Neutrophil (primary cell): ENCODE results near the gene PLA2G3.

Source experiments
- H3K27ac ChIP-seq: fragments of 200-600 bp; sonication (generic); 2 replicates; pipeline ENCODE4 v1.5.1; 2016; ENCODE audit warnings: mild to moderate bottlenecking, moderate library complexity
- H3K27me3 ChIP-seq: fragments of 200-600 bp; sonication (generic); 2 replicates; pipeline ENCODE4 v1.6.0; 2016; ENCODE audit warnings: mild to moderate bottlenecking
- H3K36me3 ChIP-seq: fragments of 200-600 bp; sonication (generic); 2 replicates; pipeline ENCODE4 v1.5.1; 2017
- H3K4me1 ChIP-seq, 2 experiments: fragments of 200-600 bp in 1 of 2; sonication (generic) in 1 of 2; 1 replicate in 1 of 2; 2 replicates in 1 of 2; pipeline versions ENCODE4 v1.5.1 to v1.6.1; 2013 to 2016; ENCODE audit warnings: low read depth in 1 of 2, low read length in 1 of 2, mild to moderate bottlenecking in 1 of 2, moderate library complexity in 1 of 2; ENCODE audit not compliant: control insufficient read depth in 1 of 2, insufficient read depth in 1 of 2
- H3K4me3 ChIP-seq, 2 experiments: fragments of 200-600 bp in 1 of 2; sonication (generic) in 1 of 2; 1 replicate in 1 of 2; 2 replicates in 1 of 2; pipeline ENCODE4 v1.5.1; 2013 to 2016; ENCODE audit warnings: low read depth in 1 of 2, low read length in 1 of 2, mild to moderate bottlenecking in 1 of 2, moderate library complexity in 1 of 2
- H3K9me3 ChIP-seq: fragments of 200-600 bp; sonication (generic); 2 replicates; pipeline ENCODE4 v1.5.1; 2016
- TF ChIP-seq, protein P1 (sequence below): fragments of 200-600 bp; sonication (generic); IDR thresholded peaks from 2 replicates; pipeline ENCODE4 v1.5.1; 2016; ENCODE audit warnings: antibody characterized with exemption

The PLA2G3 gene

DNA sequence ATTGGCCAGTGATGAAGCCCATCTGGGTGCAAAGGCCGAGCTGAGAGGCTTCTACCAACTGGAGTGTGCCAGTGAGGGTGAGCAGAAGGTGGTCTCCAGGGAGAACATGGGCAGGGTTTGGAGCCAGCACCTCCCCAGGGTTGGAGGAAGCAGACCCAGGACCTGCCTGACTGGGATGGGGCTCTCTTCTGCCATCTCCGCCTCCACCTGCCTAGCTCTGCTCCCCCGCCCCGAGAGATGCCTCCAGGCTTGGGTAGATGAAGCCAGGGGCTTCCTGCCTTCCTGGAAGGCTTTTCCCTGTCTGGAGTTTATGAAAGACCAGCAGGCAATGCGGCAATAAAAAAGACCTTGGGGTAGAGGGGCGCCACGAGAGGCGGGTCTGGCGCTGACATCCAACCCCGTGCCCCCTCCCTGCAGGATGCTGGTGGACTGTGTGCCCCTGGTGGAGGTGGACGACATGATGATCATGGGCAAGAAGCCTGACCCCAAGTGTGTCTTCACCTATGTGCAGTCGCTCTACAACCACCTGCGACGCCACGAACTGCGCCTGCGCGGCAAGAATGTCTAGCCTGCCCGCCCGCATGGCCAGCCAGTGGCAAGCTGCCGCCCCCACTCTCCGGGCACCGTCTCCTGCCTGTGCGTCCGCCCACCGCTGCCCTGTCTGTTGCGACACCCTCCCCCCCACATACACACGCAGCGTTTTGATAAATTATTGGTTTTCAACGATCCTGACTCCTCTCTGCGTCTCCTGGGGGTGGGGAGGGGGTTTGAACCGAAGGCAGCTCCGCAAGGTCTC, 36.2 kb downstream of the PLA2G3 start:
- peaks cover 20% of the 10 kb centered on the region for H3K36me3 ChIP-seq
- H3K27ac ChIP-seq, result no peak overlapping the region
- H3K4me1 ChIP-seq, result peaks cover 10 to 12% of the 10 kb centered on the region in 2 experiments
- peaks cover 15% of the 10 kb centered on the region for H3K27me3 ChIP-seq
- H3K4me3 ChIP-seq, result no peak overlapping the region
- no peaks in the 10 kb centered on the region for H3K9me3 ChIP-seq
- TF ChIP-seq, protein P1, sequence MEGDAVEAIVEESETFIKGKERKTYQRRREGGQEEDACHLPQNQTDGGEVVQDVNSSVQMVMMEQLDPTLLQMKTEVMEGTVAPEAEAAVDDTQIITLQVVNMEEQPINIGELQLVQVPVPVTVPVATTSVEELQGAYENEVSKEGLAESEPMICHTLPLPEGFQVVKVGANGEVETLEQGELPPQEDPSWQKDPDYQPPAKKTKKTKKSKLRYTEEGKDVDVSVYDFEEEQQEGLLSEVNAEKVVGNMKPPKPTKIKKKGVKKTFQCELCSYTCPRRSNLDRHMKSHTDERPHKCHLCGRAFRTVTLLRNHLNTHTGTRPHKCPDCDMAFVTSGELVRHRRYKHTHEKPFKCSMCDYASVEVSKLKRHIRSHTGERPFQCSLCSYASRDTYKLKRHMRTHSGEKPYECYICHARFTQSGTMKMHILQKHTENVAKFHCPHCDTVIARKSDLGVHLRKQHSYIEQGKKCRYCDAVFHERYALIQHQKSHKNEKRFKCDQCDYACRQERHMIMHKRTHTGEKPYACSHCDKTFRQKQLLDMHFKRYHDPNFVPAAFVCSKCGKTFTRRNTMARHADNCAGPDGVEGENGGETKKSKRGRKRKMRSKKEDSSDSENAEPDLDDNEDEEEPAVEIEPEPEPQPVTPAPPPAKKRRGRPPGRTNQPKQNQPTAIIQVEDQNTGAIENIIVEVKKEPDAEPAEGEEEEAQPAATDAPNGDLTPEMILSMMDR, result no peak

DNA sequence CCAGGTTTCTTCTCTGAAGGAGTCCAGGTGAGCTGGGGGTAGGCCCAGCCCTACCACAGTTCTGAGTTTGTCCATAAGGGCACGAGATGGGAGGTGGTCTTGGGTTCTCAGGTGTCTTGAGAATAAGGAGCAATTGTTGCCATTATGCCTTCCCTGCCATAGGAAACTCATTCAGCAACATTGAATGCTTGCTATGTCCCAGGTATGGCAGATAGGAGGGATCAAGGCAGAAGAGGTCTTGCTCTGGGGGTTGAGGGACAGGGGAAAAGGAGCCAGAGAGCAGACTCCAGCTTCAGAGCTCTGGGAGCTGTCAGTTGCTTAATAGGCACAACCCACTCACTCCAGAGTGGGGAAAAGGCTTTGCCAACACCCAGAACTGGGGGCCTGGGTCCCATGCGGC, 37.2 kb downstream of the PLA2G3 start:
- Histone ChIP-seq H3K27ac (no peak overlapping the region), H3K27me3 (peaks cover 15% of the 10 kb centered on the region), H3K4me1 (peaks cover 8 to 10% of the 10 kb centered on the region in 2 experiments), H3K36me3 (peaks cover 28% of the 10 kb centered on the region), H3K4me3 (no peak overlapping the region), H3K9me3 (no peaks in the 10 kb centered on the region)
- TF ChIP-seq, protein P1, result no peak

DNA sequence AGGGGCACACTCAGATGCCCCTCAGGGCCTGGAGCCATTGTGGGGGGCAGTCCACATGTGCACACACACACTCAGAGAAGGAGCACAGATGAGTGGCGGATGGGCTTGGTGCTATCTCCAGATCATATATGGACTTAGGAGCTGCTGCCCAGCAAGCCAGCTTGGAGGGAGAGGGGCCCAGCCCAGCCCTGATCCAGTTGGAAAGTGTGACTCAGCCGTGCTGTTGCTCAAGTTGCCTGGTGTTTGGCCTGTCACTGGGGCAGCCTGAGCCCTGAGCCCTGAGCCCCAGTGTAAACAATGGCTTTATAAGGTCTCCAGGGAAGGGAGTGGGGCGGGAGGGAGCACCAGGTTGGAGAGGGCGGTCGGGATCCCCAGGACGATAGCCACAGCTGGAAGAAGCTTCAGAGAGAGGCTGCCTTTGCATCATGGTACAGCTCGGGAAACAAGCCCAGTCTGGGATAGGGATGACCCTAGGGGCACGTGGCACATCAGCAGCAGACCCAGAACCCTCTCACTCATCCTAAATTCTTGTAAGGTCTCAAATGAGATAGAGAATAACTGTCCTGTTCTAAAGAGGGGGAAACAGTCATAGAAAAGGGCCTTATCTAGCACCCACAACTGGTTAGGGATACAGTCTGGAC, 37.7 kb downstream of the PLA2G3 start:
- H3K36me3 ChIP-seq, result peaks cover 28% of the 10 kb centered on the region

DNA sequence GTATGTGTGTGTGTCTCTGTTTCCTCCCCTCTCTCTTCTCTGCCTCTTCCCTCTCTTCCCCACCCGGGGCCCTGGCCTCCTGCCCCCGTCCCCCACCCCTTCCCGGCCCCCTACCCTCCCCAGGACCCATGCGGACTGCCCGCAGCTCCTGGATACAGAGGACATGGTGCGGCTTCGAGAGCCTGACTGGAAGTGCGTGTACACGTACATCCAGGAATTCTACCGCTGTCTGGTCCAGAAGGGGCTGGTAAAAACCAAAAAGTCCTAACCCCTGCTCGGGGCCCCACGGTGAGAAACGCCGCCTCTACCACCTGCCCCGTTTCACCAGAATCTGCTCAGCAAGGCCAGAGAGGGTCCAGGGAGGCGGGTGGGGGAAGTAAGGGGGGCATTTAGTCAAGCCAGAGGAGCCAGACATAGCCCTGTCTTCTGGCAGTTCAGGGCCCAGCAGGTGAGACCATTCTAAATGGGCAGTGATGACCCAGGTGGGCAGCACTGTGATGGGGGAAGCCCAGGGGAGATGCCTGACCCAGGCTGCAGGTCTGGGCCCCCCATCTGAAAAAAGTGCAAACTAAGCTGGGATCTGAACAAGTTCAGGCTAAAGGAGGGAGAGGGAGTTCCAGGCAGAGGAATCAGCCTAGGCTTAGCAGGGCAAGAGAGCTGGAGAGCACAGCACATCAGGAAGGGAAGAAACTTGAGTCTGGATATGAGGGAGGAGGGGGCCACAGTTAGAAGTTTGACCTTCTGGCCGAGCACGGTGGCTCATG, 39.4 kb downstream of the PLA2G3 start:
- Histone ChIP-seq H3K9me3 (no peaks in the 10 kb centered on the region), H3K36me3 (peaks cover 42% of the 10 kb centered on the region)

More for the DNA sequence above, 37.7 kb downstream of the PLA2G3 start:
- Histone ChIP-seq H3K27me3 (peaks cover 15% of the 10 kb centered on the region), H3K9me3 (no peaks in the 10 kb centered on the region), H3K4me1 (peaks cover 4 to 5% of the 10 kb centered on the region in 2 experiments), H3K27ac (no peak overlapping the region), H3K4me3 (no peak overlapping the region)
- TF ChIP-seq, protein P1, result no peak

More for the DNA sequence above, 39.4 kb downstream of the PLA2G3 start:
- Histone ChIP-seq H3K4me1 (no peaks in the 10 kb centered on the region), H3K27me3 (peaks cover 1% of the 10 kb centered on the region), H3K27ac (no peak overlapping the region), H3K4me3 (no peak overlapping the region)
- TF ChIP-seq, protein P1, result no peak
